GM12891 (cell line): Measurements from ENCODE around the gene PTGIS.

Experiments used
- DNase-seq: peaks from one replicate; pipeline ENCODE4 v3.0.0; 2011; ENCODE audit warnings: low spot score; ENCODE audit not compliant: insufficient read length
- FAIRE-seq: peaks from 2 replicates; lab custom pipeline; 2011; peaks lifted over from hg19 to GRCh38; lab: Jason Lieb, UNC
- PAX5 ChIP-seq: IDR thresholded peaks from 2 replicates; pipeline ENCODE4 v1.6.1; 2011; ENCODE audit warnings: low read length, moderate library complexity, mild to moderate bottlenecking; ENCODE audit not compliant: insufficient read depth, severe bottlenecking
- POLR2A ChIP-seq: IDR thresholded peaks from 2 replicates; pipeline ENCODE4 v1.6.1; 2011; ENCODE audit warnings: low read depth, low read length, control low read depth
- POLR2AphosphoS5 ChIP-seq: IDR thresholded peaks from 2 replicates; pipeline ENCODE4 v1.6.1; 2011; ENCODE audit warnings: low read depth, low read length, control low read depth
- POU2F2 ChIP-seq: IDR thresholded peaks from 2 replicates; pipeline ENCODE4 v1.6.1; 2011; ENCODE audit warnings: low read depth, mild to moderate bottlenecking, control low read depth, low read length, moderate library complexity
- SPI1 ChIP-seq: IDR thresholded peaks from 2 replicates; pipeline ENCODE4 v1.6.1; 2011; ENCODE audit warnings: low read depth, low read length, control low read depth
- TAF1 ChIP-seq: IDR thresholded peaks from 2 replicates; pipeline ENCODE4 v1.6.1; 2011; ENCODE audit warnings: low read depth, low read length, control low read depth

The PTGIS gene

DNA sequence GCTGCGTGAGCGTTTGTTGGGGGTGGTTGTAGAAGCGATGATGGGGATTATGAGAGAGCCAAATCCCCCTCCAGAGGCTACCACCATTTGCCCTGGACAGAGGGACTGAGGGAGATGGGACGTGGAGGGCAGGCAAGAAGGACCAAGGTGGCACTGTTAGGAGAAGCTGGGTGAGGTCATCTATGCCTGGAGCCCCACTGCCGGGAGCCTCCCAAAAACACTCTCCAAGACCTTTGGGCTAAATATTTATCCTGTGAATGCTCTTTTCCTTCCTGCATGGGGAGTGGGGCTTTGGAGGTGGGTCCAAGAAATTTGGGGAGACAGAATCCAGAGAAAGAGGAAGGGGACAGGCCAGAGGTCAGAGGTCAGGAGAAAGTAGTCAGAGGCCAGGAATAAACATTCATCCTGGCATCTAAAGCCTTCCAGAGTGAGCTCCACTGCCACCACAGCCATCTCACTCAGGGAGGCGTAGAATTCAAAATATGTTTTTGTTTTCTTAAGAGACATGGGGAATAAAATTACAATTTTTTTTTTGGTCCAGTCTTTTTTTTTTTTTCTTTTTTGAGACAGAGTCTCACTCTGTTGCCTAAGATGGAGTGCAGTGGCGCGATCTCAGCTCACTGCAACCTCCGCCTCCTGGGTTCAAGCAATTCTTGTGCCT is 17.8 kb upstream of the PTGIS start:
- no peak for DNase-seq
- TF ChIP-seq PAX5 (no peak), TAF1 (no peak), POLR2A (no peak)
- FAIRE-seq = no peak

DNA sequence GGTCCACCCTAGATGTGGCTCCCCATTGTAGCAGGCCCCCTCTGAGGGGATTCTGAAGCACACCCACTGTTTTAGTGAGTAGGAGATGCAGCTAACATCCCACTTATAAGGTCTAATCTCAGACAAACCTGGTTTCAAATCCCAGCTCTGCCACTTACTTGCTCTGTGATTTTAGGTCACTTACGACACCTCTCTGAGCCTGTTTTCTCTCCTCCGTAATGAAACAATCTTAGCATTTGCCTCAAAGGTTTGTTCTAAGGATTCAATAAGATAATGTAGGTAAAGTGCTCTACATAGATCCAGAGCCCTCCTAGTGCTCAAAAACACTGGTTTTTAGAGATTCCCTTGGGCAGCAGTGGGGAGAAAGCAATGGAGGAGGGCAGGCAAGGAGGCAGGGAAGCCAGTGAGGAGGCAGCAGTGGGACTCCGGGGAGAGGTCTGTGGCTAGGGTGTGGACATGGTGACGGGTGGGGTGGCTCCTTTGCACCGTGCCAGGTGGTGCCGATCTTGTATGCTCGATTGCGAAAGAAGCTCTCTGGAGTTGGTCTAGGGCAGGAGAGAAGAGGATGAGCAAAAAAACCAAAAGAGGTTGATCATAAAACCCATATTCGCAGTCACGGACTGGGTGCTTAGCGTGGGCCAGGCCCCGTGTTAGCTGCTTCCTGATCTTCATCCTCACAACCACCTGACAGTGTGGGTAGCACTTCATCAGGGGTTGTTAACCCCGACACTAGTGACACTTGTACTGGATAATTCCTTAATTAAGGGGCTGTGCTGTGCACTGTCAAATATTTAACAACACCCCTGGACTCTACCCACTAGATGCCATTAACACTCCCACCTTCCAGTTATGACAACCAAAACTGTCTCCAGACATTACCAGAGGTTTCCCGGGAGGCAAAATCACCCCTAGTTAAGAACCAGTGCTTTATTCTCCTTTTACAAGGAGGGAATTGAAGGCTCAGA is 16.8 kb upstream of the PTGIS start:
- DNase-seq (no peak), FAIRE-seq (no peak)
- TF ChIP-seq PAX5 = no peak
- no peak for TF ChIP-seq POU2F2
- TF ChIP-seq SPI1 = no peak
- no peak for TF ChIP-seq POLR2AphosphoS5
- no peak for TF ChIP-seq POLR2A
- TF ChIP-seq TAF1 = no peak

DNA sequence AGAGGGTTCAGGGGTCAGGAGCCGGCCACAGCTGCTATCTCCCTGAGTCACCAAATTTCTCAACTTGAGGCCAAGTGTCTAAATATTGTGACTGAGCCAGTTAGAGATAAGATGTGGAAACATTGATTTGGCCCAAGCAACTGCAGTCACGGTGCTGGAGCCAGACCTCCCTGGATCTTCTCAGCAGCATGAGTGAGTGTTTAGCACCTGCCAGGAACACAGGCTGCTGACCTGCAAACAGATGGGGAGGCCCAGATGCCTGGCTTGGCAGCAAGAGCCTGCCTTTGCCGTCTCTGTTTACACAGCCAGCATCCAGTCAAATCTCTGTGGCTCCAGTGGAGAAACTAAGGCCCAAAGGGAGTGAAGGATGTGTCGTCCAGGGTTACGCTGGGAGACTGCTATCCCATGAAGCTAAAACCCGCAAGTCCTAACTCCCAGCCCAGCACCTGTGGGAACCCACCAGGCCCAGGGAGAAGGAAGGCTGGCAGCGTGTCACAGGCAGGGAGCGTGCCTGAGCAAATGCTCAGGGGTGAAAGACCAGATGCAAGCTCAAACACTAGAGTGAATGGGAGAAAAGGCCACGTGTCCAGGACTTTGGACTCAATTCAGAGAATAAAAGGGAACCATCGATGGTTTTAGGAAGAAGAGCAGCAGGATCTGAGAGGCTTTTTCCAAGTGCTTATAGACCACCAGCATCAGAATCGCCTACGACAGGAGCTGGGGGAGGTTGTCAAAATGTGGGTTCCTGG is 15.9 kb upstream of the PTGIS start:
- TF ChIP-seq TAF1 = no peak
- TF ChIP-seq POU2F2 = no peak
- no peak for TF ChIP-seq SPI1
- no peak for TF ChIP-seq POLR2A
- no peak for TF ChIP-seq POLR2AphosphoS5
- no peak for TF ChIP-seq PAX5
- DNase-seq (no peak), FAIRE-seq (no peak)

DNA sequence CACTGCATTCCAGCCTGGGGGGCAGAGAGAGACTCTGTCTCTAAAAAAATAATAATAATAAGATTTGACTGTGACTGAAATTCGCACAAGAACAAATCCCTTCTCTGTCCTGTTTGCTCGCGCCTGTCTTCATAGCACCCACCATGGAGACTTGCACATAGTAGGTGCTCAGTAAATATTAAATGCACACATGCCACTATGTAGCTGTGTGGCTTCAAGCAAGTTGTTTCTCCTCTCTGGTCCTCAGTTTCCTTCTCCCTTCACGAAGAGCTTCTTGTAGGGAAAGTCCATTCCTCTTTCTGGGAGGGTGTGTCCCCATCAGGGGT is 15.4 kb upstream of the PTGIS start:
- TF ChIP-seq TAF1 = no peak
- DNase-seq (no peak), FAIRE-seq (no peak)

DNA sequence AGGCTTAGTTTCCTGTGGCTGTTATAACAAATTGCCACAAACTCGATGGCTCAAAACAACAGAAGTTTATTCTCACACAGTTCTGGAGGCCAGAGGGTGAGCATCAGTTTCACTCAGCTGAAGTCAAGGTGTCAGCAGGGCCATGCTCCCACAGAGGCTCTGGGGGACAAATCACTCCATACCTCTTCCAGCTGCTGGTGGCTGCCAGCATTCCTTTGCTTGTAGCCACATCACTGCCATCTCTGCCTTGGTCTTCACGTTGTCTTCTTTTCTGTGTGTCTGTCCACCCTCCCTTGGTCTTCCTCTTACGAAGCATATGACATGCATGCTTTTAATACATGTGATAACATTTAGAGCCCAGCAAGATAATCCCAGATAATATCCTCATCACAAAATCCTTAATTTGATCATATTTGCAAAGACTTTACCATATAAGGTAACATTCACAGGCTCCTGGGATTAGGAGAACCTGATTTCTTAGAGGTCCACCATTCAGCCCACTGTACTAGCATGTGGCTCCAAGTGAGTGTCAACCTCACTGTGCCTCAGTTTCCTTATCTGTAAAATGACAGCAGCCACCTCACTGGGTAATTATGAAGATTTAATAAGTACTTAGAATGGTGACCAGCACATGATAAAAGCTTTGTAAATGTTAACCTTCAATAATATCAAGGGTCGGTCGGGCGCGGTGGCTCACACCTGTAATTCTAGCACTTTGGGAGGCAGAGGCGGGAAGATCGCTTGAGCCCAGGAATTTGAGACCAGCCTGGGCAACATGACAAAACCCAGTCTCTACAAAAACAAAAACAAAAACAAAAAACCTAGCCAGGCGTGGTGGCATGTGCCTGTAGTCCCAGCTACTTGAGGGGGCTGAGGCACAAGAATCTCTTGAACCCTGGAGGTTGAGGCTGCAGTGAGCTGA is 14.7 kb upstream of the PTGIS start:
- TF ChIP-seq POLR2A (no peak), TAF1 (no peak), POU2F2 (no peak), PAX5 (no peak), POLR2AphosphoS5 (no peak), SPI1 (no peak)
- DNase-seq (no peak), FAIRE-seq (no peak)

DNA sequence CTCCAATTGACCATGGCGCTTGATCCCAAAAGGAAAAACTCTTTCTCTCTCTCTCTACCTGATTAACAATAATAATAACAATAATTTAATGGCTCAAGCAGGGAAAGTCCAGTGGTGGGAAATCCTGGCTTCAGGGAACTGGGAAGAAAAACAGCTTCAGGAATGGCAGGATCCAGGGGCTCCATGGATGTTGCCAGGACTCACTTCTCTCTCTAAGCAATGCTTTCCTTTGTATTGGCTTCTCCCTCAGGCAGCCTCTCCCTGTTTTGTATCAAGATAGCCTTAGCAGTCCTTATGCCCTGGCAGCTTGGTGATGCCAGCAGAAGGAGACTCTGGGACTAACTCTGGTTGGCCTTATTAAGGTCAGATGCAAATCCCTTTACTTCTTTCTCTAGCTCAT is 13.5 kb upstream of the PTGIS start:
- TF ChIP-seq PAX5 = no peak
- no peak for TF ChIP-seq POLR2AphosphoS5
- no peak for TF ChIP-seq TAF1
- TF ChIP-seq SPI1 = no peak
- no peak for TF ChIP-seq POLR2A
- no peak for TF ChIP-seq POU2F2
- no peak for DNase-seq
- FAIRE-seq = no peak

DNA sequence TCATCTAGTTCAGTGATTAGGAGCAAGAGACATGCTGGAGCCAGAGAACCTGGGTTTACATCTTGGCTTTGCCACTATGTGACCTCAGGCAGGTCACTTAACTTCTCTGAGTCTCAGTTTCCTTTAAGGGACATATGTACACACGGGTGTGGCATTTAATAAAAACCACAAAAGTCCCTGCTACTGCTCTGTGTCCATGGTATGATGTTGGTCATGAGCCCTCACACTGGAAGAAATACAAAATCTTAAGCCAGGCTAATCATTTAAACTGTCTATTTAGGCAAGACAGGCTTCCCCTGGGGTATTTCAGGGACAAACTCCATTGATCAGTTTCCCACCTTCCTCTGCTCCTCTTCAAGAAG is 12.9 kb upstream of the PTGIS start:
- FAIRE-seq = no peak
- TF ChIP-seq POLR2A = no peak
- TF ChIP-seq TAF1 = no peak
- no peak for TF ChIP-seq SPI1
- TF ChIP-seq POU2F2 = no peak
- TF ChIP-seq PAX5 = no peak
- TF ChIP-seq POLR2AphosphoS5 = no peak

DNA sequence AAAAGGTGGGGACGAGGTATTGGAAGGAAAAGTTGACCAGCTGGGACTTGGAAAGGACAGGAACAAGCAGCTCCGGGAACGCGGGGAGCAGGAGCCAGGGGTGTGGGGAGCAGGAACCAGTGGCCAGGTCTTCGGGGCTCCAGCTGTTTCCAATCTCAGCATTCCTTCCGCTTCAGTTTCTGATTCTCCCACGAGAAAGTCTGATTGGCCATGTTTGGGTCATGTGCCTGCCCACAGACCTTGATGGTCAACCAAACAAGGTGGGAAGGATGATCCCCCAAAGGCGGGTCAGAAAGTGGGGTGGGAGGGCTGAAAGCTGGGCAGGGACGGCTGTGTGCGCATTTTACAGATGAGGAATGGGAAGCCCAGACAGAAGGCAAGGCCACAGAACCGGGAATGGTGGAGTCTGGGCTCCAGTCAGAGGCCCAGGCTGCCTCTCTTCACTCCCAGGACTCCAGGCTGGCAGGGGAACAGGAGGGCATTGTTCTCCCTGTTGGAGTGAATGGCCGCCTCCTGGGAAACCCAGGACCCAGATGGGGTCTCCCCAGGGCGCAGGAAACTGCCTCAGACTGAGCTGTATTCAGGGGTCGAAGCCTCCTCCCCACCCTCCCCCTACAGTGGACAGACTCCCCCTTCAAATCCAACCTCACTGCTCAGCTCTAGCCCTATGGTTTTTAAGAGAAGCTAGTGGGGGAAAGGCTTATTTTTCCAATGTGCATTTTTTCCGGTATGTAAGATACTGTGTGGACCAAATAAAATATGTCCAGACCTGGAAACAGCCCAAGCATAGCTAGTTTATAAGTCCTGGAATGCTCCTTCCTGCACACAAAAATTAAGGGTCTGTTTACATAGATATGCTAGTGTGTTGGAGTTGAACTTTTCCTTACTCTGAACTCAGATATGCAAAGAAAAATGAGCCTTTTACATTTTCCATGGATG is 12.2 kb upstream of the PTGIS start:
- TF ChIP-seq SPI1 (no peak), PAX5 (no peak)
- FAIRE-seq = no peak
- DNase-seq = no peak

More for the DNA sequence above, 12.9 kb upstream of the PTGIS start:
- no peak for DNase-seq

DNA sequence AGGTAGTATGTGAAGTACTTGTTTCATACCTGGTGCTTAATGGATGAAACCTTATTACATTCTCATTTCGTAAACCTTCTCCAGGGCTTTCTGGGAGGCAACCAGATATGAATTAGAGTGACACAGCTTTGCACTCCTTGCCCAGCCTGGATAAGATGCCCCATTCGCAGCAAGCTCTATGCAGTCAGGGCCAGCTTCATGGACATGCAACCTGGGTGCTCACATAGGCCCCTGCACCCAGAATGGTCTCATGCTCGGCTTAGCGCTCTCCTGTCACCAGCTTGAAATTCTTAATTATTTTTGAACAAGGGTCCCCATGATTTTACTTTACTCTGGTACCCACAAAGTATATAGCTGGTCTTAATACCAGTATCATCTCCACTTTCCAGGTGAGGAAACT is 11.3 kb upstream of the PTGIS start:
- no peak for FAIRE-seq
- TF ChIP-seq POLR2AphosphoS5 (no peak), TAF1 (no peak), POU2F2 (no peak), PAX5 (no peak), SPI1 (no peak), POLR2A (no peak)

More for the DNA sequence above, 11.3 kb upstream of the PTGIS start:
- no peak for DNase-seq
